ENCODE measurements around the gene LPIN1. TPM values are rescaled to one million over a fixed set of nuclear protein-coding genes. Genes with fewer than 3 reads are reported as not detected.

Gene LPIN1
- polyA plus RNA-seq, 2 of the 4 experiments (the other 2 are of a cell fraction): 19.2 to 27.5 TPM

DNA sequence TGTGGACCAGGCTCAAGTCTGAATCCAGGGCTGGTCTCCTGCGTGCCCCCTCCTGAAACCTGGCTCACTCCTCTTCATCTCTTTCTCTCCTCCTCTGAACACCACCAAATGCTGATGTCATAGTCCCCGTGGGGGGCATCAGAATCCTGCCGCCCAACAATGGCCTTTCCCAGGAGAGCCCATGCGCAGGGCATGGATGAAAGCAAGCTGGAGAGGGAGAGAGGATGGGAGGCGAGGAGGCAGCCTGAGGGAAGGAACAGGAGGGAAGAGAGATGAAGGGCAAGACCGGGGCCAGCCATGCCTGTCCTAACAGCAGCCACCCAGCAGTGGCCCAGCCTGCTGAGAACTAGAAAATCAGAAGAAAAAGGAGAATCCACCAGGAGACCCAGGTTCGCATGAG lies 22.3 kb upstream of the LPIN1 start:
- ChIA-PET CTCF (interaction anchor here (0.6 to 2.3 kb wide), 4 partner anchors 31 to 877 kb away, joined by 3 to 6 read pairs (median 4); no protein-coding TSS in a partner anchor), POLR2A (no interaction called here)
- DNase-seq (ENCODE audit: low read depth in 1 of 2, low spot score in 1 of 2): no peak
- Histone ChIP-seq H3K4me1 (no peaks in the 10 kb centered on the region), H3K9me3 (no peaks in the 10 kb centered on the region), H3K27ac (no peak overlapping the region), H3K4me2 (no peak overlapping the region), H3K4me3 (no peak overlapping the region)
- FAIRE-seq: no peak
- no peak for TF ChIP-seq RAD21 (conservative IDR thresholded peaks at IDR 0.05 in 1 of 2, IDR thresholded peaks at IDR 0.05 in 1 of 2)
- no peak for TF ChIP-seq POLR2AphosphoS2 (conservative IDR thresholded peaks at IDR 0.05; ENCODE audit: low read length)
- TF ChIP-seq, protein P1, sequence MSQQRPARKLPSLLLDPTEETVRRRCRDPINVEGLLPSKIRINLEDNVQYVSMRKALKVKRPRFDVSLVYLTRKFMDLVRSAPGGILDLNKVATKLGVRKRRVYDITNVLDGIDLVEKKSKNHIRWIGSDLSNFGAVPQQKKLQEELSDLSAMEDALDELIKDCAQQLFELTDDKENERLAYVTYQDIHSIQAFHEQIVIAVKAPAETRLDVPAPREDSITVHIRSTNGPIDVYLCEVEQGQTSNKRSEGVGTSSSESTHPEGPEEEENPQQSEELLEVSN (IDR thresholded peaks at IDR 0.05; ENCODE audit: borderline replicate concordance, low read depth): no peak
- TF ChIP-seq FOSB (CRISPR knock-in tag; IDR thresholded peaks at IDR 0.05): no peak
- no peak for TF ChIP-seq FOSL2 (IDR thresholded peaks at IDR 0.05)
- no peak for TF ChIP-seq FOSL2 (CRISPR knock-in tag; IDR thresholded peaks at IDR 0.05)
- TF ChIP-seq, protein P2, sequence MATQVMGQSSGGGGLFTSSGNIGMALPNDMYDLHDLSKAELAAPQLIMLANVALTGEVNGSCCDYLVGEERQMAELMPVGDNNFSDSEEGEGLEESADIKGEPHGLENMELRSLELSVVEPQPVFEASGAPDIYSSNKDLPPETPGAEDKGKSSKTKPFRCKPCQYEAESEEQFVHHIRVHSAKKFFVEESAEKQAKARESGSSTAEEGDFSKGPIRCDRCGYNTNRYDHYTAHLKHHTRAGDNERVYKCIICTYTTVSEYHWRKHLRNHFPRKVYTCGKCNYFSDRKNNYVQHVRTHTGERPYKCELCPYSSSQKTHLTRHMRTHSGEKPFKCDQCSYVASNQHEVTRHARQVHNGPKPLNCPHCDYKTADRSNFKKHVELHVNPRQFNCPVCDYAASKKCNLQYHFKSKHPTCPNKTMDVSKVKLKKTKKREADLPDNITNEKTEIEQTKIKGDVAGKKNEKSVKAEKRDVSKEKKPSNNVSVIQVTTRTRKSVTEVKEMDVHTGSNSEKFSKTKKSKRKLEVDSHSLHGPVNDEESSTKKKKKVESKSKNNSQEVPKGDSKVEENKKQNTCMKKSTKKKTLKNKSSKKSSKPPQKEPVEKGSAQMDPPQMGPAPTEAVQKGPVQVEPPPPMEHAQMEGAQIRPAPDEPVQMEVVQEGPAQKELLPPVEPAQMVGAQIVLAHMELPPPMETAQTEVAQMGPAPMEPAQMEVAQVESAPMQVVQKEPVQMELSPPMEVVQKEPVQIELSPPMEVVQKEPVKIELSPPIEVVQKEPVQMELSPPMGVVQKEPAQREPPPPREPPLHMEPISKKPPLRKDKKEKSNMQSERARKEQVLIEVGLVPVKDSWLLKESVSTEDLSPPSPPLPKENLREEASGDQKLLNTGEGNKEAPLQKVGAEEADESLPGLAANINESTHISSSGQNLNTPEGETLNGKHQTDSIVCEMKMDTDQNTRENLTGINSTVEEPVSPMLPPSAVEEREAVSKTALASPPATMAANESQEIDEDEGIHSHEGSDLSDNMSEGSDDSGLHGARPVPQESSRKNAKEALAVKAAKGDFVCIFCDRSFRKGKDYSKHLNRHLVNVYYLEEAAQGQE (IDR thresholded peaks at IDR 0.05): no peak
- TF ChIP-seq HDAC2 (IDR thresholded peaks at IDR 0.05): no peak
- TF ChIP-seq PBX3 (IDR thresholded peaks at IDR 0.05): no peak
- TF ChIP-seq EHF (CRISPR knock-in tag; IDR thresholded peaks at IDR 0.05): no peak
- no peak for TF ChIP-seq ATOH8 (CRISPR knock-in tag; IDR thresholded peaks at IDR 0.05; ENCODE audit: low read depth)
- TF ChIP-seq ZFP36 (IDR thresholded peaks at IDR 0.05; ENCODE audit: borderline replicate concordance, partially characterized antibody): no peak
- TF ChIP-seq, protein P3, sequence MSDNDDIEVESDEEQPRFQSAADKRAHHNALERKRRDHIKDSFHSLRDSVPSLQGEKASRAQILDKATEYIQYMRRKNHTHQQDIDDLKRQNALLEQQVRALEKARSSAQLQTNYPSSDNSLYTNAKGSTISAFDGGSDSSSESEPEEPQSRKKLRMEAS (IDR thresholded peaks at IDR 0.05): no peak
- TF ChIP-seq CBX2 (IDR thresholded peaks at IDR 0.05; ENCODE audit: borderline replicate concordance, low read depth): no peak
- 55% methylated on average over 7 of the region's 7 CpGs for WGBS (ENCODE audit: missing lambda C conversion rate)
- no peak for ATAC-seq

- 45% methylated on average over 7 of the region's 7 CpGs for WGBS (ENCODE audit: missing lambda C conversion rate)
- Histone ChIP-seq H3K9me3 (no peaks in the 10 kb centered on the region), H3K4me2 (no peak overlapping the region), H3K4me3 (no peak overlapping the region), H3K27ac (no peak overlapping the region), H3K4me1 (no peaks in the 10 kb centered on the region)
- DNase-seq (ENCODE audit: low read depth in 1 of 2, low spot score in 1 of 2) (no peak), ATAC-seq (no peak), FAIRE-seq (no peak)
- POLR2A ChIA-PET: no interaction called here
- TF ChIP-seq FOXS1 (CRISPR knock-in tag; IDR thresholded peaks at IDR 0.05) (no peak), EP300 (IDR thresholded peaks at IDR 0.05) (no peak), EHF (CRISPR knock-in tag; IDR thresholded peaks at IDR 0.05) (no peak), JUNB (IDR thresholded peaks at IDR 0.05) (no peak), CBX8 (IDR thresholded peaks at IDR 0.05) (no peak), EHMT2 (IDR thresholded peaks at IDR 0.05; ENCODE audit: low read depth) (no peak), HOXA7 (CRISPR knock-in tag; IDR thresholded peaks at IDR 0.05) (no peak), CBX2 (IDR thresholded peaks at IDR 0.05; ENCODE audit: borderline replicate concordance, low read depth) (no peak), MAFK (IDR thresholded peaks at IDR 0.05; ENCODE audit: partially characterized antibody) (no peak), RCOR1 (IDR thresholded peaks at IDR 0.05; ENCODE audit: low read depth, low read length) (no peak), ATOH8 (CRISPR knock-in tag; IDR thresholded peaks at IDR 0.05; ENCODE audit: low read depth) (no peak)
- TF ChIP-seq, protein P1 (IDR thresholded peaks at IDR 0.05; ENCODE audit: borderline replicate concordance, low read depth): no peak
- CTCF ChIA-PET: interaction anchor here (0.8 to 1.7 kb wide), 3 partner anchors 25 to 57 kb away, joined by 3 to 7 read pairs (median 3); no protein-coding TSS in a partner anchor
These were observed 20.0 kb upstream of the LPIN1 start for GRCh38 chr2:11726384-11726783.

Measured in A549 (cell line).